GM18909 (cell line): ENCODE results near the gene BTBD17.

Experiments used
- ATAC-seq: cut with Tn5 transposase; IDR thresholded peaks from one replicate; pipeline ENCODE4 v1.9.1; 2021; ENCODE audit warnings: mild to moderate bottlenecking; ENCODE audit not compliant: unreplicated experiment, poor library complexity

BTBD17 gene

GRCh38 chr17:74307984-74308773, 53.5 kb downstream of the BTBD17 start:
- no peak for ATAC-seq
